Measurements from ENCODE around the gene TMEM237. TPM values are rescaled to one million over a fixed set of nuclear protein-coding genes. Genes with fewer than 3 reads are reported as not detected.

TMEM237 gene
- total RNA-seq, 1 experiment from 2014 or later, result 70.4 TPM

- Histone ChIP-seq H3K27ac (ENCODE audit: low read depth, low read length, poor library complexity, severe bottlenecking) (no peak overlapping the region), H3K36me3 (ENCODE audit: insufficient read depth, low read length, poor library complexity, severe bottlenecking) (peaks cover 50% of the 10 kb centered on the region), H3K27me3 (replicated peaks; ENCODE audit: insufficient read depth, low read depth, low read length, poor library complexity) (no peaks in the 10 kb centered on the region), H3K9me3 (ENCODE audit: low read depth, low read length, poor library complexity, severe bottlenecking) (no peaks in the 10 kb centered on the region), H3K4me3 (ENCODE audit: low read depth, low read length, poor library complexity, severe bottlenecking) (no peak overlapping the region), H3K4me1 (ENCODE audit: insufficient read depth, low read length, poor library complexity, severe bottlenecking) (no peaks in the 10 kb centered on the region)
- intact Hi-C loops (cut with micrococcal nuclease; ENCODE audit: unreplicated experiment), result no loop called here
- POLR2A ChIA-PET (ENCODE audit: low non-redundant PET), result no interaction called here
- TF ChIP-seq CTCF (conservative IDR thresholded peaks at IDR 0.05; ENCODE audit: low read depth, low read length) (no peak), EZH2 (IDR thresholded peaks at IDR 0.05; ENCODE audit: borderline replicate concordance, low read depth, low read length, poor library complexity, severe bottlenecking) (no peak)
- BruUV-seq (replicated peaks), result no TSS peak
- CTCF ChIA-PET, result no interaction called here
- DNase-seq (ENCODE audit: low spot score), result no peak
Observed at GRCh38 chr2:201628545-201628944, 14.8 kb downstream of the TMEM237 start.

GRCh38 chr2:201622306-201622970 lies 20.9 kb downstream of the TMEM237 start:
- POLR2A ChIA-PET (ENCODE audit: low non-redundant PET), result no interaction called here
- intact Hi-C loops (cut with micrococcal nuclease; ENCODE audit: unreplicated experiment), result no loop called here

GRCh38 chr2:201621293-201621999 lies 21.9 kb downstream of the TMEM237 start:
- no peaks in the 10 kb centered on the region for H3K27me3 ChIP-seq (replicated peaks; ENCODE audit: insufficient read depth, low read depth, low read length, poor library complexity)
- H3K4me1 ChIP-seq (ENCODE audit: insufficient read depth, low read length, poor library complexity, severe bottlenecking), result no peaks in the 10 kb centered on the region
- ChIA-PET CTCF (no interaction called here), POLR2A (ENCODE audit: low non-redundant PET) (no interaction called here)
- BruUV-seq (replicated peaks), result no TSS peak
- H3K36me3 ChIP-seq (ENCODE audit: insufficient read depth, low read length, poor library complexity, severe bottlenecking), result peaks cover 3% of the 10 kb centered on the region
- TF ChIP-seq EZH2 (IDR thresholded peaks at IDR 0.05; ENCODE audit: borderline replicate concordance, low read depth, low read length, poor library complexity, severe bottlenecking) (no peak), CTCF (conservative IDR thresholded peaks at IDR 0.05; ENCODE audit: low read depth, low read length) (no peak)
- no peak overlapping the region for H3K4me3 ChIP-seq (ENCODE audit: low read depth, low read length, poor library complexity, severe bottlenecking)
- H3K27ac ChIP-seq (ENCODE audit: low read depth, low read length, poor library complexity, severe bottlenecking), result no peak overlapping the region
- intact Hi-C loops (cut with micrococcal nuclease; ENCODE audit: unreplicated experiment), result no loop called here
- H3K9me3 ChIP-seq (ENCODE audit: low read depth, low read length, poor library complexity, severe bottlenecking), result no peaks in the 10 kb centered on the region
- DNase-seq (ENCODE audit: low spot score), result no peak

More at GRCh38 chr2:201622306-201622970, 20.9 kb downstream of the TMEM237 start:
- DNase-seq (ENCODE audit: low spot score), result no peak
- Histone ChIP-seq H3K9me3 (ENCODE audit: low read depth, low read length, poor library complexity, severe bottlenecking) (no peaks in the 10 kb centered on the region), H3K4me1 (ENCODE audit: insufficient read depth, low read length, poor library complexity, severe bottlenecking) (no peaks in the 10 kb centered on the region), H3K27ac (ENCODE audit: low read depth, low read length, poor library complexity, severe bottlenecking) (no peak overlapping the region), H3K27me3 (replicated peaks; ENCODE audit: insufficient read depth, low read depth, low read length, poor library complexity) (no peaks in the 10 kb centered on the region), H3K4me3 (ENCODE audit: low read depth, low read length, poor library complexity, severe bottlenecking) (no peak overlapping the region), H3K36me3 (ENCODE audit: insufficient read depth, low read length, poor library complexity, severe bottlenecking) (peaks cover 9% of the 10 kb centered on the region)
- CTCF ChIA-PET, result no interaction called here
- TF ChIP-seq EZH2 (IDR thresholded peaks at IDR 0.05; ENCODE audit: borderline replicate concordance, low read depth, low read length, poor library complexity, severe bottlenecking) (no peak), CTCF (conservative IDR thresholded peaks at IDR 0.05; ENCODE audit: low read depth, low read length) (no peak)
- BruUV-seq (replicated peaks), result no TSS peak

Measured in A673 (cell line).